ENCODE results near the gene LRIG2. TPM values are rescaled to one million over a fixed set of nuclear protein-coding genes. Genes with fewer than 3 reads are reported as not detected.

LRIG2 gene
- total and polyA plus RNA-seq, 2 donors (not counting 1 experiment from before 2014, with no cell fraction given), result 12.4 to 30.6 TPM

DNA sequence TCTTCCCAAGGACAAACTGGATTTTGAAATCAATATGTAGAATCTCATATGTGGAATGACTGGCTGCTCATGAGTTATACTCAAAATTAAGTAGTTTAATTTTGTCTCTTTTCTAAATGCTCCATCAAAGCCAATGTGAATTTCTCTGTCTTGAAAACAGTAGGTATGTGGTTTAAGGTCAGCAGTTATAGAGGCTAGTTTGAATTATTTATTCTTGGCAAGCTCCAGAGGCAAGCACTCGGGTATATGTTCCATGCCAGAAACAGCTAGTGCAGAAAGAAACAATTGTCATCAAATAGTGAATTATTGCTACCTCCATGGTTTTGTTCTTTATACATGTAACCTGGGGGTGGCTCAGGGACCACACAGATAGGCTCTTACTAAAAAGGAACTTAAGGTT is 63.5 kb downstream of the LRIG2 start:
- no peak overlapping the region for H3K9ac ChIP-seq (ENCODE audit: low read length)
- no peaks in the 10 kb centered on the region for H3K9me3 Mint-ChIP-seq (ENCODE audit: insufficient read depth)
- H2AFZ ChIP-seq (ENCODE audit: insufficient read depth, low read depth, low read length, poor library complexity, severe bottlenecking), result no peak overlapping the region
- ChIA-PET CTCF (interaction anchor here (1.9 kb wide), 1 partner anchor 1146 kb away, joined by 4 read pairs; no protein-coding TSS in a partner anchor), POLR2A (no interaction called here)
- peaks cover 2% of the 10 kb centered on the region for H3K4me1 Mint-ChIP-seq
- no peak for ATAC-seq (ENCODE audit: low read depth)
- no peak overlapping the region for H3K4me2 ChIP-seq (replicated peaks; ENCODE audit: low read depth, low read length, poor library complexity, severe bottlenecking)
- no peaks in the 10 kb centered on the region for H3K79me2 ChIP-seq (ENCODE audit: control insufficient read depth, insufficient read depth, low read length)
- TF ChIP-seq, protein P1, sequence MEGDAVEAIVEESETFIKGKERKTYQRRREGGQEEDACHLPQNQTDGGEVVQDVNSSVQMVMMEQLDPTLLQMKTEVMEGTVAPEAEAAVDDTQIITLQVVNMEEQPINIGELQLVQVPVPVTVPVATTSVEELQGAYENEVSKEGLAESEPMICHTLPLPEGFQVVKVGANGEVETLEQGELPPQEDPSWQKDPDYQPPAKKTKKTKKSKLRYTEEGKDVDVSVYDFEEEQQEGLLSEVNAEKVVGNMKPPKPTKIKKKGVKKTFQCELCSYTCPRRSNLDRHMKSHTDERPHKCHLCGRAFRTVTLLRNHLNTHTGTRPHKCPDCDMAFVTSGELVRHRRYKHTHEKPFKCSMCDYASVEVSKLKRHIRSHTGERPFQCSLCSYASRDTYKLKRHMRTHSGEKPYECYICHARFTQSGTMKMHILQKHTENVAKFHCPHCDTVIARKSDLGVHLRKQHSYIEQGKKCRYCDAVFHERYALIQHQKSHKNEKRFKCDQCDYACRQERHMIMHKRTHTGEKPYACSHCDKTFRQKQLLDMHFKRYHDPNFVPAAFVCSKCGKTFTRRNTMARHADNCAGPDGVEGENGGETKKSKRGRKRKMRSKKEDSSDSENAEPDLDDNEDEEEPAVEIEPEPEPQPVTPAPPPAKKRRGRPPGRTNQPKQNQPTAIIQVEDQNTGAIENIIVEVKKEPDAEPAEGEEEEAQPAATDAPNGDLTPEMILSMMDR (IDR thresholded peaks at IDR 0.05), result no peak
- no peak for TF ChIP-seq EZH2 (IDR thresholded peaks at IDR 0.05; ENCODE audit: borderline replicate concordance, insufficient read depth, low read depth, low read length, poor library complexity, severe bottlenecking)
- no peak for DNase-seq
- peaks cover 0 to 5% of the 10 kb centered on the region in 2 donors for H3K4me1 ChIP-seq (ENCODE audit: control insufficient read depth in 2 of 2, insufficient read depth in 2 of 2, low read length in 2 of 2)
- no peaks in the 10 kb centered on the region for H3K27me3 ChIP-seq (replicated peaks in 1 of 4; ENCODE audit: control extremely low read depth in 1 of 4, control insufficient read depth in 3 of 4, insufficient read depth in 4 of 4, low read length in 3 of 4)
- intact Hi-C loops (cut with micrococcal nuclease), result no loop called here
- no peaks in the 10 kb centered on the region for H3K36me3 ChIP-seq (replicated peaks in 1 of 2; ENCODE audit: control extremely low read depth in 1 of 2, control insufficient read depth in 1 of 2, extremely low read depth in 1 of 2, insufficient read depth in 2 of 2, low read length in 1 of 2)
- no CpG with 5 or more reads among the region's 1 CpG for WGBS (ENCODE audit: insufficient coverage)
- H3K4me3 Mint-ChIP-seq, result no peak overlapping the region
- H3K27ac Mint-ChIP-seq, result no peak overlapping the region
- H4K20me1 ChIP-seq (ENCODE audit: control insufficient read depth, insufficient read depth, low read length, poor library complexity, severe bottlenecking), result no peaks in the 10 kb centered on the region
- no peak overlapping the region for H3K4me3 ChIP-seq (ENCODE audit: control extremely low read depth in 1 of 5, extremely low read depth in 1 of 5, insufficient read depth in 1 of 5, low read depth in 2 of 5, low read length in 4 of 5)
- no peaks in the 10 kb centered on the region for H3K27me3 Mint-ChIP-seq
- no peak overlapping the region for H3K27ac ChIP-seq (ENCODE audit: low read length in 2 of 2)
- H3K9me3 ChIP-seq (ENCODE audit: control extremely low read depth in 1 of 3, control insufficient read depth in 2 of 3, insufficient read depth in 1 of 3, low read length in 2 of 3), result no peaks in the 10 kb centered on the region

DNA sequence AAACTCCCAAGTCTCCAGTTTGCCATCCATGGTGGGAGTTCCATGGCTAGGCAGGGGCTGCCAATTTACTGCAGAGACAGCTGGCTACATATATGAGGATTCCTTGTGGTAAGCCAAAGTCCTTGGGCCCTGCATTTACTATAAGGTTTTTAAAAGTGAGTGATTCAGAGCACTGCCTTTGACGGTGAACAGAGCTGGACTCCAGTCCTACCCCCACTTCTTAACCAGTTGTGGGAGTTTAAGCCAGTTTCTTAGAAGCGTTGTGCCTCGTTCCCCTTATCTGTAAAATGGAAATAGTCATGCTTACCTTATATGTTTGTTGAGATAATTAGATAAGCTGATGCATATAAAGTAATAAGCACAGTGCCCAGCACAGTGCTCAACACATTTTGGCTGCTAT is 64.6 kb downstream of the LRIG2 start:
- no peaks in the 10 kb centered on the region for H3K9me3 ChIP-seq (ENCODE audit: control extremely low read depth in 1 of 3, control insufficient read depth in 2 of 3, insufficient read depth in 1 of 3, low read length in 2 of 3)
- POLR2A ChIA-PET, result no interaction called here
- H3K4me3 ChIP-seq (ENCODE audit: control extremely low read depth in 1 of 5, extremely low read depth in 1 of 5, insufficient read depth in 1 of 5, low read depth in 2 of 5, low read length in 4 of 5), result no peak overlapping the region
- DNase-seq (no peak), ATAC-seq (ENCODE audit: low read depth) (no peak)
- no peaks in the 10 kb centered on the region for H3K27me3 Mint-ChIP-seq
- no peaks in the 10 kb centered on the region for H3K27me3 ChIP-seq (replicated peaks in 1 of 4; ENCODE audit: control extremely low read depth in 1 of 4, control insufficient read depth in 3 of 4, insufficient read depth in 4 of 4, low read length in 3 of 4)
- H3K79me2 ChIP-seq (ENCODE audit: control insufficient read depth, insufficient read depth, low read length), result no peaks in the 10 kb centered on the region
- no peak overlapping the region for H3K9ac ChIP-seq (ENCODE audit: low read length)
- no peak overlapping the region for H3K4me2 ChIP-seq (replicated peaks; ENCODE audit: low read depth, low read length, poor library complexity, severe bottlenecking)
- no peaks in the 10 kb centered on the region for H4K20me1 ChIP-seq (ENCODE audit: control insufficient read depth, insufficient read depth, low read length, poor library complexity, severe bottlenecking)
- H3K36me3 ChIP-seq (replicated peaks in 1 of 2; ENCODE audit: control extremely low read depth in 1 of 2, control insufficient read depth in 1 of 2, extremely low read depth in 1 of 2, insufficient read depth in 2 of 2, low read length in 1 of 2), result no peaks in the 10 kb centered on the region
- no peak overlapping the region for H3K27ac ChIP-seq (ENCODE audit: low read length in 2 of 2)
- H3K4me1 ChIP-seq (ENCODE audit: control insufficient read depth in 2 of 2, insufficient read depth in 2 of 2, low read length in 2 of 2), result peaks cover 0 to 5% of the 10 kb centered on the region in 2 donors
- H2AFZ ChIP-seq (ENCODE audit: insufficient read depth, low read depth, low read length, poor library complexity, severe bottlenecking), result no peak overlapping the region
- H3K27ac Mint-ChIP-seq, result no peak overlapping the region
- peaks cover 2% of the 10 kb centered on the region for H3K4me1 Mint-ChIP-seq
- no peak for TF ChIP-seq EZH2 (IDR thresholded peaks at IDR 0.05; ENCODE audit: borderline replicate concordance, insufficient read depth, low read depth, low read length, poor library complexity, severe bottlenecking)
- TF ChIP-seq, protein P1 (IDR thresholded peaks at IDR 0.05), result no peak
- H3K4me3 Mint-ChIP-seq, result no peak overlapping the region
- H3K9me3 Mint-ChIP-seq (ENCODE audit: insufficient read depth), result no peaks in the 10 kb centered on the region
- WGBS (ENCODE audit: insufficient coverage), result no CpG with 5 or more reads among the region's 3 CpGs
- intact Hi-C loops (cut with micrococcal nuclease), result no loop called here
- CTCF ChIA-PET, result interaction anchor here (0.9 kb wide), 1 partner anchor 1293 kb away, joined by 3 read pairs; no protein-coding TSS in a partner anchor

Data from B cell (primary cell).